IMR-90 (cell line): ENCODE measurements around the gene KRT79. TPM values are rescaled to one million over a fixed set of nuclear protein-coding genes. Genes with fewer than 3 reads are reported as not detected.

ENCODE experiments used
- ATAC-seq: fragments of 200-7000 bp; cut with Tn5 transposase; 2 replicates; pipeline ENCODE4 v1.9.1; 2020; ENCODE audit warnings: low read depth, mild to moderate bottlenecking, moderate library complexity
- BruUV-seq: library from RNA; stranded (reverse); fragments of 400-500 nt; replicated peaks from 2 replicates; lab custom pipeline; 2021; lab: Mats Ljungman, UMichigan
- CTCF ChIA-PET: fragments of 300-600 bp; formaldehyde crosslinking; extraction: SDS; loops from one replicate; lab custom pipeline; 2021; ENCODE audit warnings: antibody characterized with exemption; lab: Yijun Ruan, JAX
- POLR2A ChIA-PET: fragments of 300-600 bp; sonication (Branson Sonifier 250); formaldehyde crosslinking; loops from one replicate; lab custom pipeline; 2022; ENCODE audit warnings: antibody characterized with exemption; ENCODE audit not compliant: unreplicated experiment; lab: Charles Lee
- DNase-seq: peaks from one replicate; pipeline ENCODE4 v3.0.0; 2013
- H2AFZ ChIP-seq: replicated peaks from 2 replicates; pipeline ENCODE3; 2013; ENCODE audit warnings: low read length, mild to moderate bottlenecking; ENCODE audit not compliant: poor library complexity
- H2AK5ac ChIP-seq: 2 replicates; pipeline ENCODE4 v1.6.1; 2013; ENCODE audit warnings: low read depth, low read length, inconsistent platforms
- H2AK9ac ChIP-seq: replicated peaks from 2 replicates; pipeline ENCODE3; 2013; ENCODE audit warnings: mild to moderate bottlenecking, low read depth, low read length, moderate library complexity; ENCODE audit not compliant: poor library complexity
- H2BK120ac ChIP-seq: 2 replicates; pipeline ENCODE4 v1.6.1; 2013; ENCODE audit warnings: low read depth, low read length, inconsistent platforms
- H2BK15ac ChIP-seq: 3 replicates; pipeline ENCODE4 v1.6.1; 2013; ENCODE audit warnings: low read depth, low read length, inconsistent platforms
- H2BK20ac ChIP-seq: 2 replicates; pipeline ENCODE4 v1.6.1; 2013; ENCODE audit warnings: low read depth, mild to moderate bottlenecking, inconsistent platforms, low read length, moderate library complexity
- H2BK5ac ChIP-seq: 2 replicates; pipeline ENCODE4 v1.6.1; 2013; ENCODE audit warnings: mild to moderate bottlenecking, low read depth, low read length, inconsistent platforms; ENCODE audit not compliant: poor library complexity, severe bottlenecking
- H3K14ac ChIP-seq: replicated peaks from 2 replicates; pipeline ENCODE4 v1.6.1; 2013; ENCODE audit warnings: low read depth, low read length, inconsistent platforms
- H3K18ac ChIP-seq: 2 replicates; pipeline ENCODE4 v1.6.1; 2013; ENCODE audit warnings: low read depth, low read length, control low read depth
- H3K23ac ChIP-seq: 2 replicates; pipeline ENCODE4 v1.6.1; 2013; ENCODE audit warnings: low read depth, low read length, inconsistent platforms
- H3K27ac ChIP-seq: 2 replicates; pipeline ENCODE4 v1.5.1; 2013; ENCODE audit warnings: mild to moderate bottlenecking, control low read depth, low read length; ENCODE audit not compliant: insufficient read depth
- H3K27me3 ChIP-seq: 2 replicates; pipeline ENCODE4 v1.6.1; 2013; ENCODE audit warnings: low read length; ENCODE audit not compliant: control insufficient read depth, insufficient read depth
- H3K36me3 ChIP-seq: 2 replicates; pipeline ENCODE4 v1.6.1; 2013; ENCODE audit warnings: low read length, mixed read lengths; ENCODE audit not compliant: control insufficient read depth, insufficient read depth
- H3K4ac ChIP-seq: 2 replicates; pipeline ENCODE4 v1.6.1; 2013; ENCODE audit warnings: low read depth, low read length, inconsistent platforms
- H3K4me1 ChIP-seq: 2 replicates; pipeline ENCODE4 v1.6.1; 2013; ENCODE audit warnings: low read length, mixed read lengths; ENCODE audit not compliant: control insufficient read depth, insufficient read depth
- H3K4me2 ChIP-seq: 2 replicates; pipeline ENCODE4 v1.6.1; 2013; ENCODE audit warnings: low read depth, mild to moderate bottlenecking, control low read depth, low read length, moderate library complexity
- H3K4me3 ChIP-seq: 2 replicates; pipeline ENCODE4 v1.5.1; 2013; ENCODE audit warnings: low read depth, mild to moderate bottlenecking, control low read depth, low read length, moderate library complexity; ENCODE audit not compliant: insufficient read depth
- H3K56ac ChIP-seq: 2 replicates; pipeline ENCODE4 v1.6.1; 2013; ENCODE audit warnings: low read length, inconsistent platforms; ENCODE audit not compliant: insufficient read depth; ENCODE audit errors: extremely low read depth
- H3K79me1 ChIP-seq, 2 experiments: 2 replicates each; pipeline ENCODE4 v1.6.1; 2013; ENCODE audit warnings: low read length in 2 of 2, inconsistent platforms in 1 of 2, low read depth in 1 of 2
- H3K9ac ChIP-seq: 2 replicates; pipeline ENCODE4 v1.6.1; 2013; ENCODE audit warnings: low read depth, low read length, control low read depth
- H3K9me1 ChIP-seq: 2 replicates; pipeline ENCODE4 v1.6.1; 2013; ENCODE audit warnings: low read length, inconsistent platforms; ENCODE audit not compliant: insufficient read depth
- H3K9me3 ChIP-seq: 2 replicates; pipeline ENCODE4 v1.6.1; 2013; ENCODE audit warnings: low read length; ENCODE audit not compliant: control insufficient read depth, insufficient read depth
- H4K20me1 ChIP-seq: 2 replicates; pipeline ENCODE4 v1.6.1; 2013; ENCODE audit warnings: low read length, inconsistent platforms; ENCODE audit not compliant: insufficient read depth
- H4K5ac ChIP-seq: 2 replicates; pipeline ENCODE4 v1.6.1; 2013; ENCODE audit warnings: mild to moderate bottlenecking, low read depth, low read length, control low read depth
- H4K8ac ChIP-seq, 2 experiments: 2 replicates each; pipeline ENCODE4 v1.6.1; 2013; ENCODE audit warnings: low read depth in 2 of 2, low read length in 2 of 2, control low read depth in 1 of 2, inconsistent platforms in 1 of 2
- H4K91ac ChIP-seq: 2 replicates; pipeline ENCODE4 v1.6.1; 2013; ENCODE audit warnings: low read depth, low read length, inconsistent platforms; ENCODE audit not compliant: insufficient read depth
- BHLHE40 ChIP-seq: fragments of 150-350 bp; IDR thresholded peaks from 2 replicates; pipeline ENCODE4 v1.6.1; 2016; ENCODE audit warnings: mild to moderate bottlenecking, low read depth, low read length
- CEBPB ChIP-seq: IDR thresholded peaks from 2 replicates; pipeline ENCODE4 v1.6.1; 2012; ENCODE audit warnings: low read depth, low read length, improper control_type of control experiment
- CHD1 ChIP-seq: IDR thresholded peaks from 2 replicates; pipeline ENCODE4 v1.6.1; 2012; ENCODE audit warnings: low read depth, low read length, improper control_type of control experiment
- CTCF ChIP-seq: conservative IDR thresholded peaks from 2 replicates; pipeline ENCODE4 v1.5.1; 2012; ENCODE audit warnings: mild to moderate bottlenecking, low read depth, low read length, improper control_type of control experiment
- FOS ChIP-seq: fragments of 150-350 bp; IDR thresholded peaks from 2 replicates; pipeline ENCODE4 v1.6.1; 2016; ENCODE audit warnings: low read depth, low read length
- MAFK ChIP-seq: IDR thresholded peaks from 2 replicates; pipeline ENCODE4 v1.6.1; 2012; ENCODE audit warnings: low read depth, low read length, improper control_type of control experiment
- MAZ ChIP-seq: IDR thresholded peaks from 2 replicates; pipeline ENCODE4 v1.6.1; 2012; ENCODE audit warnings: low read depth, mild to moderate bottlenecking, low read length, improper control_type of control experiment, moderate library complexity, borderline replicate concordance
- MXI1 ChIP-seq: IDR thresholded peaks from 2 replicates; pipeline ENCODE4 v1.6.1; 2012; ENCODE audit warnings: low read depth, mild to moderate bottlenecking, low read length, moderate library complexity, borderline replicate concordance
- NFE2L2 ChIP-seq: fragments of 150-350 bp; IDR thresholded peaks from 2 replicates; pipeline ENCODE4 v1.6.1; 2016; ENCODE audit warnings: low read depth, mild to moderate bottlenecking, low read length
- POLR2A ChIP-seq: IDR thresholded peaks from 2 replicates; pipeline ENCODE4 v1.6.1; 2012; ENCODE audit warnings: mild to moderate bottlenecking, low read depth, low read length
- RAD21 ChIP-seq: IDR thresholded peaks from 2 replicates; pipeline ENCODE4 v1.6.1; 2012; ENCODE audit warnings: low read length, improper control_type of control experiment
- RCOR1 ChIP-seq: IDR thresholded peaks from 2 replicates; pipeline ENCODE4 v1.6.1; 2012; ENCODE audit warnings: mild to moderate bottlenecking, low read length, improper control_type of control experiment; ENCODE audit not compliant: insufficient replicate concordance
- SMC3 ChIP-seq: fragments of 150-350 bp; IDR thresholded peaks from 2 replicates; pipeline ENCODE4 v1.6.1; 2016; ENCODE audit warnings: low read depth, mild to moderate bottlenecking, antibody characterized with exemption, low read length, moderate library complexity
- WGBS, 2 experiments: methylation state at CpG; one replicate each; pipeline versions ENCODE4 v1.1.5 to v1.1.7; 2013; ENCODE audit warnings: missing lambda C conversion rate in 2 of 2; ENCODE audit not compliant: insufficient read length in 1 of 2; ENCODE audit errors: extremely low coverage in 2 of 2; 5-methylcytosine and 5-hydroxymethylcytosine counted together
- dilution Hi-C: fragments of 300-500 bp; cut with HindIII; formaldehyde crosslinking; loops from one replicate; pipeline ENCODE4 v1.14.3; 2018; ENCODE audit warnings: low sequenced_read_pairs; ENCODE audit not compliant: unreplicated experiment
- in situ Hi-C: fragments of 300-500 bp; cut with MboI; formaldehyde crosslinking; loops from 3 replicates; pipeline ENCODE4 v1.14.3; 2019; ENCODE audit warnings: low sequenced_read_pairs, inconsistent platforms, mixed read lengths
- intact Hi-C: fragments of 100-400 bp; cut with micrococcal nuclease; formaldehyde crosslinking; loops from 2 replicates; pipeline ENCODE4 v1.10.0; 2022
- polyA plus RNA-seq, 3 experiments: library from polyadenylated mRNA; depleted of rRNA; stranded (reverse); fragments of >200 nt; gene quantifications; 2 replicates each; pipeline ENCODE4 v1.2.3, GENCODE V29; 2012; ENCODE audit warnings: low replicate concordance in 1 of 3
- total RNA-seq: library from RNA; depleted of rRNA; stranded (reverse); fragments of >200 nt; gene quantifications from 2 replicates; pipeline ENCODE4 v1.2.3, GENCODE V29; 2012
- TF ChIP-seq, protein P1 (sequence below): fragments of 150-350 bp; IDR thresholded peaks from 2 replicates; pipeline ENCODE4 v1.6.1; 2016; ENCODE audit warnings: low read depth, mild to moderate bottlenecking, low read length, moderate library complexity, borderline replicate concordance
- TF ChIP-seq, protein P2 (sequence below): fragments of 150-350 bp; IDR thresholded peaks from 2 replicates; pipeline ENCODE4 v1.6.1; 2017; ENCODE audit warnings: mild to moderate bottlenecking, antibody characterized with exemption, low read length, low read depth

The KRT79 gene
- total and polyA plus RNA-seq, 2 of the 4 experiments (the other 2 are of a cell fraction) = under 0.01 to 0.24 TPM

GRCh38 chr12:52818388-52818787 lies 15.7 kb downstream of the KRT79 start:
- Histone ChIP-seq H3K4me1 (peaks cover 6% of the 10 kb centered on the region), H4K20me1 (no peaks in the 10 kb centered on the region; the same call in 1 of the 2 replicates), H2BK5ac (no peak overlapping the region), H3K18ac (no peak overlapping the region), H3K79me1 (no peaks in the 10 kb centered on the region), H3K4me2 (no peak overlapping the region), H3K9me3 (no peaks in the 10 kb centered on the region), H2BK15ac (no peak overlapping the region), H3K36me3 (no peaks in the 10 kb centered on the region), H3K9me1 (no peaks in the 10 kb centered on the region), H3K27me3 (peaks cover 46% of the 10 kb centered on the region), H4K8ac (no peak overlapping the region), H3K4ac (no peak overlapping the region), H3K56ac (no peak overlapping the region), H3K23ac (no peak overlapping the region), H2AK5ac (no peak overlapping the region), H2AFZ (no peak overlapping the region), H2AK9ac (no peak overlapping the region), H2BK120ac (no peak overlapping the region), H4K91ac (no peak overlapping the region), H3K4me3 (no peak overlapping the region), H2BK20ac (no peak overlapping the region), H3K14ac (no peak overlapping the region), H3K27ac (no peak overlapping the region), H3K9ac (no peak overlapping the region), H4K5ac (no peak overlapping the region)
- in situ Hi-C loops (no loop called here), dilution Hi-C loops (no loop called here), intact Hi-C loops (no loop called here)
- POLR2A ChIA-PET = no interaction called here
- CTCF ChIA-PET = interaction anchor here (0.6 kb wide), 1 partner anchor 629 kb away, joined by 3 read pairs; no protein-coding TSS in a partner anchor
- DNase-seq = no peak
- WGBS, 2 experiments = no CpG with 5 or more reads among the region's 7 CpGs
- BruUV-seq = no TSS peak
- ATAC-seq = no peak; the same call in 1 of the 2 replicates
- TF ChIP-seq MAFK (no peak), CTCF (no peak), MXI1 (no peak), CHD1 (no peak), MAZ (no peak), FOS (no peak), BHLHE40 (no peak), POLR2A (no peak), RCOR1 (no peak), CEBPB (no peak), NFE2L2 (no peak), RAD21 (no peak), SMC3 (no peak)
- TF ChIP-seq, protein P1, sequence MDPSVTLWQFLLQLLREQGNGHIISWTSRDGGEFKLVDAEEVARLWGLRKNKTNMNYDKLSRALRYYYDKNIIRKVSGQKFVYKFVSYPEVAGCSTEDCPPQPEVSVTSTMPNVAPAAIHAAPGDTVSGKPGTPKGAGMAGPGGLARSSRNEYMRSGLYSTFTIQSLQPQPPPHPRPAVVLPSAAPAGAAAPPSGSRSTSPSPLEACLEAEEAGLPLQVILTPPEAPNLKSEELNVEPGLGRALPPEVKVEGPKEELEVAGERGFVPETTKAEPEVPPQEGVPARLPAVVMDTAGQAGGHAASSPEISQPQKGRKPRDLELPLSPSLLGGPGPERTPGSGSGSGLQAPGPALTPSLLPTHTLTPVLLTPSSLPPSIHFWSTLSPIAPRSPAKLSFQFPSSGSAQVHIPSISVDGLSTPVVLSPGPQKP = no peak
- TF ChIP-seq, protein P2, sequence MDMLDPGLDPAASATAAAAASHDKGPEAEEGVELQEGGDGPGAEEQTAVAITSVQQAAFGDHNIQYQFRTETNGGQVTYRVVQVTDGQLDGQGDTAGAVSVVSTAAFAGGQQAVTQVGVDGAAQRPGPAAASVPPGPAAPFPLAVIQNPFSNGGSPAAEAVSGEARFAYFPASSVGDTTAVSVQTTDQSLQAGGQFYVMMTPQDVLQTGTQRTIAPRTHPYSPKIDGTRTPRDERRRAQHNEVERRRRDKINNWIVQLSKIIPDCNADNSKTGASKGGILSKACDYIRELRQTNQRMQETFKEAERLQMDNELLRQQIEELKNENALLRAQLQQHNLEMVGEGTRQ = no peak
